Endothelial cell of umbilical vein (primary cell): ENCODE results near the gene TIPARP. TPM values are rescaled to one million over a fixed set of nuclear protein-coding genes. Genes with fewer than 3 reads are reported as not detected.

Experiments
- BruUV-seq: library from RNA; stranded (reverse); fragments of 400-500 nt; replicated peaks from 2 replicates; lab custom pipeline; 2021; lab: Mats Ljungman, UMichigan
- CTCF ChIA-PET: fragments of 300-600, 350-600 bp; sonication (Branson Sonifier 250); formaldehyde crosslinking; loops from one replicate; lab custom pipeline; 2021; ENCODE audit warnings: antibody characterized with exemption, inconsistent platforms; lab: Charles Lee
- POLR2A ChIA-PET: fragments of 300-600, 350-600 bp; sonication (Branson Sonifier 250); formaldehyde crosslinking; loops from one replicate; lab custom pipeline; 2021; ENCODE audit warnings: antibody characterized with exemption, inconsistent platforms; lab: Charles Lee
- DNase-seq: peaks from one replicate; pipeline ENCODE4 v3.0.0-alpha.2; 2011; ENCODE audit warnings: low read depth, low spot score
- FAIRE-seq: peaks from 2 replicates; lab custom pipeline; 2011; peaks lifted over from hg19 to GRCh38; lab: Jason Lieb, UNC
- H2AFZ ChIP-seq: 2 replicates; pipeline ENCODE4 v1.6.0; 2012; ENCODE audit warnings: low read depth, low read length, control low read depth, inconsistent platforms
- H3K27ac ChIP-seq: 2 replicates; pipeline ENCODE4 v1.5.1; 2011; ENCODE audit warnings: low read depth, mild to moderate bottlenecking, control low read depth, low read length, moderate library complexity; ENCODE audit not compliant: insufficient read depth
- H3K27me3 ChIP-seq, 2 experiments: 2 replicates each; pipeline versions ENCODE4 v1.6.0 to v1.6.1; 2011; ENCODE audit warnings: low read length in 2 of 2, mixed read lengths in 1 of 2; ENCODE audit not compliant: control insufficient read depth in 2 of 2, insufficient read depth in 2 of 2
- H3K36me3 ChIP-seq, 2 experiments: 2 replicates in 1 of 2; 3 replicates in 1 of 2; pipeline ENCODE4 v1.5.1; 2011; ENCODE audit warnings: low read length in 2 of 2, mild to moderate bottlenecking in 1 of 2, moderate library complexity in 1 of 2; ENCODE audit not compliant: control insufficient read depth in 2 of 2, insufficient read depth in 2 of 2; ENCODE audit errors: extremely low read depth in 1 of 2
- H3K4me1 ChIP-seq: 3 replicates; pipeline ENCODE4 v1.5.1; 2011; ENCODE audit warnings: mild to moderate bottlenecking, low read length; ENCODE audit not compliant: control insufficient read depth, insufficient read depth; ENCODE audit errors: extremely low read depth
- H3K4me2 ChIP-seq: 2 replicates; pipeline ENCODE4 v1.6.1; 2011; ENCODE audit warnings: low read length, control low read depth, mixed read lengths; ENCODE audit not compliant: insufficient read depth
- H3K4me3 ChIP-seq, 3 experiments: fragments of 200-600 bp in 1 of 3; sonication (generic), shearing (Covaris generic) in 1 of 3; replicated peaks in 1 of 3; 2 replicates each; pipeline ENCODE4 v1.5.1; 2011 to 2016; ENCODE audit warnings: control low read depth in 3 of 3, low read length in 3 of 3, mild to moderate bottlenecking in 2 of 3, inconsistent platforms in 1 of 3, low read depth in 1 of 3, moderate library complexity in 1 of 3; ENCODE audit not compliant: insufficient read depth in 1 of 3
- H3K79me2 ChIP-seq: 2 replicates; pipeline ENCODE4 v1.6.0; 2012; ENCODE audit warnings: low read length, inconsistent platforms; ENCODE audit not compliant: control insufficient read depth, insufficient read depth
- H3K9ac ChIP-seq: replicated peaks from 2 replicates; pipeline ENCODE3; 2011; ENCODE audit warnings: low read length, control low read depth; ENCODE audit not compliant: insufficient read depth; ENCODE audit errors: extremely low read depth
- H3K9me1 ChIP-seq: replicated peaks from 3 replicates; pipeline ENCODE4 v1.6.0; 2011; ENCODE audit warnings: mild to moderate bottlenecking, low read length; ENCODE audit not compliant: control insufficient read depth, insufficient read depth; ENCODE audit errors: extremely low read depth
- H3K9me3 ChIP-seq: replicated peaks from 2 replicates; pipeline ENCODE4 v1.5.1; 2012; ENCODE audit warnings: low read length, inconsistent platforms; ENCODE audit not compliant: control insufficient read depth, insufficient read depth
- H4K20me1 ChIP-seq: replicated peaks from 2 replicates; pipeline ENCODE3; 2011; ENCODE audit warnings: mild to moderate bottlenecking, low read length; ENCODE audit not compliant: control insufficient read depth, insufficient read depth; ENCODE audit errors: extremely low read depth
- CTCF ChIP-seq, 2 donors: IDR thresholded peaks; 1 replicate in 1 of 2; 2 replicates in 1 of 2; pipeline ENCODE4 v1.5.1; 2011; ENCODE audit warnings: low read length in 2 of 2, mild to moderate bottlenecking in 2 of 2, moderate library complexity in 2 of 2, control low read depth in 1 of 2, inconsistent platforms in 1 of 2, low read depth in 1 of 2; ENCODE audit not compliant: insufficient read depth in 1 of 2; ENCODE audit errors: extremely low read depth in 1 of 2
- EZH2 ChIP-seq: IDR thresholded peaks from 2 replicates; pipeline ENCODE4 v1.6.1; 2012; ENCODE audit warnings: borderline replicate concordance, low read depth, mild to moderate bottlenecking, moderate library complexity, low read length, inconsistent platforms; ENCODE audit not compliant: severe bottlenecking
- FOS ChIP-seq: IDR thresholded peaks from 2 replicates; pipeline ENCODE4 v1.6.1; 2011; ENCODE audit warnings: mild to moderate bottlenecking, low read length, moderate library complexity, borderline replicate concordance; ENCODE audit not compliant: insufficient read depth
- GATA2 ChIP-seq: IDR thresholded peaks from 2 replicates; pipeline ENCODE4 v1.7.0; 2011; ENCODE audit warnings: low read depth, mild to moderate bottlenecking, moderate library complexity, mixed read lengths, low read length; ENCODE audit not compliant: insufficient read length, insufficient read depth
- JUN ChIP-seq: IDR thresholded peaks from 2 replicates; pipeline ENCODE4 v1.6.1; 2011; ENCODE audit warnings: borderline replicate concordance, low read depth; ENCODE audit not compliant: insufficient read length, insufficient read depth
- MAX ChIP-seq: IDR thresholded peaks from 2 replicates; pipeline ENCODE4 v1.6.1; 2011; ENCODE audit not compliant: insufficient read depth, insufficient read length
- MYC ChIP-seq: IDR thresholded peaks from one replicate; pipeline ENCODE4 v1.6.1; 2011; ENCODE audit warnings: mild to moderate bottlenecking, low read depth, low read length
- POLR2A ChIP-seq: IDR thresholded peaks from 2 replicates; pipeline ENCODE4 v1.6.1; 2012; ENCODE audit warnings: low read depth, mild to moderate bottlenecking, control low read depth, low read length
- POLR2AphosphoS5 ChIP-seq: IDR thresholded peaks from 2 replicates; pipeline ENCODE4 v1.6.1; 2012; ENCODE audit warnings: low read depth, mild to moderate bottlenecking, control low read depth, low read length, moderate library complexity; ENCODE audit not compliant: insufficient read depth
- dilution Hi-C: fragments of 300-500 bp; cut with MboI; formaldehyde crosslinking; loops from one replicate; pipeline ENCODE4 v1.15.0; 2019; ENCODE audit warnings: low sequenced_read_pairs; ENCODE audit not compliant: extremely low pct_ligation_motif_present
- intact Hi-C: fragments of 100-400 bp; cut with micrococcal nuclease; formaldehyde crosslinking; loops from one replicate; pipeline ENCODE4 v1.10.0; 2022
- polyA plus RNA-seq, 4 experiments: library from polyadenylated mRNA; depleted of rRNA in 3 of 4; stranded (reverse) in 3 of 4; unstranded in 1 of 4; fragments of >200 nt; gene quantifications; 2 replicates each; pipeline versions ENCODE4 v1.2.1 to v1.2.3, GENCODE V29; 2011 to 2012; ENCODE audit warnings: missing spikeins in 1 of 4
- total RNA-seq: library from RNA; stranded (reverse); gene quantifications from 2 replicates; pipeline ENCODE4 v1.2.3, GENCODE V29; 2021

Gene TIPARP
- total and polyA plus RNA-seq, 2 donors (not counting 3 experiments of a cell fraction or from before 2014, with no cell fraction given): 9.1 to 21.2 TPM

- peak; percentile 18 for FAIRE-seq
Observed at GRCh38 chr3:156664831-156665178, 9.6 kb upstream of the TIPARP start.

More at GRCh38 chr3:156664831-156665178, 9.6 kb upstream of the TIPARP start:
- peak overlapping the region; percentile 34 for H2AFZ ChIP-seq
- H3K9ac ChIP-seq: no peak overlapping the region
- intact Hi-C loops: no loop called here
- no peaks in the 10 kb centered on the region for H3K36me3 ChIP-seq
- no peaks in the 10 kb centered on the region for H3K79me2 ChIP-seq
- no peak overlapping the region for H3K4me3 ChIP-seq
- CTCF ChIA-PET: interaction anchor here (0.8 to 1.4 kb wide), 4 partner anchors 9 to 424 kb away, joined by 3 to 4 read pairs (median 4); no protein-coding TSS in a partner anchor
- no peak overlapping the region for H3K27ac ChIP-seq
- peaks cover 17% of the 10 kb centered on the region for H3K4me1 ChIP-seq
- no peaks in the 10 kb centered on the region for H3K9me1 ChIP-seq
- POLR2A ChIA-PET: no interaction called here
- no peaks in the 10 kb centered on the region for H3K27me3 ChIP-seq
- no peak for DNase-seq
- TF ChIP-seq POLR2AphosphoS5 (no peak), JUN (no peak), MAX (no peak), CTCF (IDR thresholded peaks at IDR 0.05; ENCODE audit: extremely low read depth in 1 of 2, insufficient read depth in 1 of 2, low read depth in 1 of 2, low read length in 2 of 2) (no peak), MYC (no peak), FOS (no peak), POLR2A (no peak), EZH2 (no peak), GATA2 (no peak)
- dilution Hi-C loops: no loop called here
- H3K9me3 ChIP-seq: no peaks in the 10 kb centered on the region
- no TSS peak for BruUV-seq
- H4K20me1 ChIP-seq: no peaks in the 10 kb centered on the region
- H3K4me2 ChIP-seq: peak overlapping the region; percentile 58
